ENCODE results near the gene GCLC.

The GCLC gene

DNA sequence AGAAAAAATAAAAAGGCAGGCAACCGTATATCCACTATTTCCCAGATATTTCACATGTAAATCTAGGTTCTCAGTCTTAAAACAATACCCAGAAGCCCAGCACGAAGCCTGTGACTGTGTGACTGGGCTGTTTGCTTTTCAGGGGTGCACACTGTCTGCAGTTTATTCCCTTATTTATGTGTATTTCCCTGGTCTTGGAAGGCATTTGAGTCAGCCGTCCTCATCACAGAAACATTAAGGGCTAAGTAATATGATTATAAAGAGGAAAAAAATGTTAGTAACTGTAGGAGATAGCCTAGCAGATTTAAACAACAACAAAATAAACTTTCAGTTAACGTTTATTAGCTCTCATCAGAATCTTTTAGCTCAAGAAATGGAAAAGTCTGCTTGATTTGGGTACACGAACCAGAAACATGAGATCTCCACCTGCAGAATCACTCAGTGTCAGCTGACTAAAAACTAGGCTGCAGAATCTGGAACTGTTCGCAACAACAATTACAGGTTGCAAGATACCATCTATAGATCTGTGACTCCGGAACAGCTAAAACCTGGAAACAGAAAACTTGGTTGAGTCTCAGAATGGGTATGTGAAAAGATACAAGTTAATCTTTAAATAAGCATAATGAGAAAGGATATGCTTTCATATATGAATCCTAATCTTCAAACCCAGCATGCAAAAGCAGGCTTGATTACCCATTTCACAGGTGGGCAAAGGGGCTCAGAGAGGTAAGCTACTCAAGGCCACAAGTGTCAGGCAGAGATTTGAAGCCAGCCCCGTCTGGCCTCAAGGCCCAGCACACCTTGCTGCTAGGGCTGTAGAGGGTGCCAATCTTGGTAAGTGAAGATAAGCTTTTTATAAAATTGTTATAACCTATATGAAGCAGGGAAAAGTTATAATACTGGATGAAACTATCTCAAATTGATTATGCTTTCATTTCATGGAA, 21.1 kb downstream of the GCLC start:
- DNase-seq: no peak

DNA sequence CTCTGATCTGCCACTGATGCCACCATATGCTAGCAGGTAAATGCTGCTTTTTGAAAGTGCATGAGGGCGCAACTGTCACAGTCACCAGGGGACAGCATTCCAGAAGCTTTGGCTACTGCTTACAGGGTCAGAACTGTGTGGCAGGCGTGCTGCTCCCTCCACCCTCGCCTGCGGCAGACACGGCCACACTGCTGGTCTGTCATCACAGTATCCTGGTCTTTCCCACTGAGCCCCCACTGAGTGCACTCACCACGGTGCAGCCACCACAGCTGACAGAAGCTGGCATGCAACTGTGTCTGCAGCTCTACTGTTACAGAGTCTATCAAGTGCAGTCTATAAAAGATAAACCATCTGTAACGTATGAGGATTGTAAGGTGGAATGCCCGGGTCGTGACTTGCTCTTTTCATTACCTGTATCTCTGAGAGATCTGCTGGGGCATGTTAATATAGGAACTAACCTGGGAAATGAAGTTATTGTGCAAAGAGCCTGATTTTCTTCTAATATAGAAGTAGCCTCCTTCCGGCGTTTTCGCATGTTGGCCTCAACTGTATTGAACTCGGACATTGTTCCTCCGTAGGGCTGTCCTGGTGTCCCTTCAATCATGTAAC, 24.5 kb downstream of the GCLC start:
- no peak for DNase-seq

DNA sequence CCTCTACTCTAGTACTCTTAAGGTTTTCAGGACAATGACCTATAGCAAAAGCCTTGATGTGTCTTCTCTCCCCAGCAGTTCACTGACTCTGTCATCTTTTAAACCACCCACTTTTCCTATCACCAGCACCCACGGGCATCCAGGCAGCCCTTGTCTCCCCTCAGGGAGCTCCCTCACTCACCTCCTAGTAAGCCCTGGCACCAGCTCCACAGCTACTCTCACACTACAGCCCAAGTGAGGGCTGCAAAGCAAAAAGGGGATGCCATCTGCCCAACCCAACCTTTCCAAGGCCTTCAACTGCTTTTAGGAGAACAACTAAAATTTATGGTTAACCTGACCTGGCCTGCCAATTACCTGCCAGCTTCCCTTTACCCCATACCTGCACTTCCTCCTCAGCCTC, 26.0 kb downstream of the GCLC start:
- DNase-seq: no peak

DNA sequence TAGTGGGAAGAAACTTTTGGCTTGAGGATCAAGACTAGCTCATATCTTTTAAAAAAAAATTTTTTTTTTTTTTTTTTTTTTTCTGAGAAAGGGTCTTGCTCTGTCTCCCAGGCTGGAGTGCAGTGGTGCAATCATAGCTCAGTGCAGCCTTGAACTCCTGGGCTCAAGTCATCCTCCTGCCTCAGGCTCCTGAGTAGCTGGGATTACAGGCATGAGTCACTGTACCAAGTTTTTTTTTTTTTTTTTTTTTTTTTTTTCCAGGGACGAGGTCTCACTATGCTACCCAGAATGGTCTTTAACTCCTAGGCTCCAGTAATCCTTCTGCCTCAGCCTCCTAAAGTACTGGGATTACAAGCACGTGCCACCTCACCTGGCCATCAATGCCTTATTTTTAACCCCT, 27.9 kb downstream of the GCLC start:
- DNase-seq: no peak

DNA sequence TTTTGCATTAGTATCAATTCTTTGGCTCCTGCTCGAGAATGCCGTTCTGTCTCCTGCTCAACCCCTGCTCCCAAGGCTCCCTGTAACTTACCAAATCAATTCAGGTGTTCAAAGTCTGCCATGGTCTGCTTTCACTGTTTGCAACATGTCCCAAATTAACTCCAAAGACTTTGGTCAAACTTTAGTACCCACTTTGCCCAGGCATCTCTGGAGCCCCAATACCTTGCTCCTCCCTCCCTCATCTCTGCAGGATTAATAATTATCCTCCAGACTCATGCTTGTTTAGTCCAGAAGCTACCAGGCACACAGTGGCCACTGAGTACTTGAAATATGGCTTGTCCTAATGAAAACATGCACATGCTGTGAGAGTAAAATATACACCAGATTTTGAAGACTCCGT, 30.2 kb downstream of the GCLC start:
- no peak for DNase-seq

DNA sequence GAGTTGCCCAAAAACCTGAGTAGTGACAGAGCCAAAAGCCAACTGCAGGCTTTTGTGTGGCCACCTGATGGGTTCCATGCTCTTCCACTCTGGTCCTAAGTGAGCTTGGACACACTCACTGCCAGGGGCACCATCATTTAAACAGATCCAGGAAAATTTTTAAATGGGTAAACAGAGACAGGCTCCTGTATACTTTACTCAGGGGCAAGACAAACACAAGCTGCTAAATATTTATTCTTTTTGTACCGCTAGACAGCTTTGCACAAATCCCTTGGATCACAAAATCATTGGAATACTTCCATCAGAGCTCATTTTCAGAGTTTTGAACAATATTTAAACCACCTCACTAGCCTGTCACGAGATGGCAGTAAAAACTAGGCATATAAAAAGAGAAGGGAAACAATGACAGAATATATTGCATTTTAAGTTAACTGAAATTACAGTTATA, 31.4 kb downstream of the GCLC start:
- DNase-seq: no peak

DNA sequence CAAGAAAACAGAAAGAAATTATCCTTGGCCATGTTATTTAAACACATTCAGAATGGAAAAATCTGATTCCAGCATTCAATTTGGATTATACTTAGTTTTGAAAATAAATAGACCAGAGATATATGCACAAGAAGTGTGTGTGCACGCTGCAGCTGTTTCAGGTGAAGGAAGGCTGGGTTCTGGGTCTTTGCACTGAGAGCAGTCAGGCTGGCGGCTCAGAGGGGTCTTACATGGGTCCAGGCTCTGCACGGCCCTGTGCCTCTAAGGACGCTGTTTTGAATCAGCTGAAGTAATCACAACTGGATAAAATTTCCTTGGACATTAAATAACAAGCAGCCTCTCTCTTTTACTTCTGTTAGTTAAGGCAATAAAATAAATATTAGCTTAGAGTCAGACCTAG, 31.8 kb downstream of the GCLC start:
- DNase-seq: no peak

DNA sequence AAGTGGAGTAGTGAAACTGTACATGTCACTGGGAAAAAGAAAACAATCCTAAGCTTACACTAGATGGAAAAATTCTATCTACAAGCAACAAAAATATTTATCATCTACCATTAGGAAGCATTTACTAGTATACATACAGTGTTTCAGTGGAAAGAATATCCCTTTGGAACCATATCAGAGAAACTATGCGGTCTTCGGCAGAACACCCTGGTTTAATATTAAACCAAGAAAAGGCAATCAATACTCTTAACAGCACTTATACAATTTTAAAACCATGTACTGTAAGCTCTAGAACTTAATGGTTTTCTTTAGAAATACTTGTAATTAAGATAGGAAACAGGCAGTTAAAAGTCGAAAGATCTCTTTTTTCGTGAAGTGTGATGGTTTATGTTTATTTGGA, 32.3 kb downstream of the GCLC start:
- no peak for DNase-seq

DNA sequence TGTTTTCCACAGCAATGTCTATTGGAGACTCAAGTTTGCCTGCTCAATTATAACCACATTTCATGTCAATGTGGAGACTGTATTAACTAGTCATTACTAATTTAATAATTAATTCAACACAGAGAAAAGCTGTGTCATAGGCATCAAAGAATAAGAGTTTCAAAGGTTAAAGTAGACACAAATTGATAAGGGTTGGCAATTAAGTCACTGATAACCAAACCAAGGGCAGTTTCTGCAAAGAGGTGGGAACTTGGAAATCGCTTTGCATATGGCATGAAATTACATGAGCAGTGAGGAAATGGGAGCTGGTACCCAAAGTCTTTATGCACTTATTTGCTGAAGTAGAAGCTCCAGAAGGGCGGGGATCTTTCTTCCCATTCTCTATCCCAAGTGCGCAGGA, 34.2 kb downstream of the GCLC start:
- no peak for DNase-seq

DNA sequence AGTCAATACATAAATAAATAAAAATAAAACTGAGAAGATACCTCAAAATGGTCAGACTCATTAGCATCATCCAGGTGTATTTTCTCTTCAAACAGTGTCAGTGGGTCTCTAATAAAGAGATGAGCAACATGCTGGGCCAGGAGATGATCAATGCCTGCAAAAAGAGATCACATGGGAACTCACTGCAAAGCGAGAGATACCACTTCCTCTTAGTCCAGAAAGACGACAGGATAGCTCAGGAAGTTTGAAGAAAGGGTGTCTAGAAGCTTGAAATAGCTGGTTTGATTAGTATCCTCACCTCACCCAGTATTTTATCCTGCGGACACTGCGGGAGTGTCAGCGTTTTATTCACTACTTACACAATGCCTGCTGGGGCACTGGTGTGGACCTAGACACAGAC, 38.0 kb downstream of the GCLC start:
- no peak for DNase-seq

DNA sequence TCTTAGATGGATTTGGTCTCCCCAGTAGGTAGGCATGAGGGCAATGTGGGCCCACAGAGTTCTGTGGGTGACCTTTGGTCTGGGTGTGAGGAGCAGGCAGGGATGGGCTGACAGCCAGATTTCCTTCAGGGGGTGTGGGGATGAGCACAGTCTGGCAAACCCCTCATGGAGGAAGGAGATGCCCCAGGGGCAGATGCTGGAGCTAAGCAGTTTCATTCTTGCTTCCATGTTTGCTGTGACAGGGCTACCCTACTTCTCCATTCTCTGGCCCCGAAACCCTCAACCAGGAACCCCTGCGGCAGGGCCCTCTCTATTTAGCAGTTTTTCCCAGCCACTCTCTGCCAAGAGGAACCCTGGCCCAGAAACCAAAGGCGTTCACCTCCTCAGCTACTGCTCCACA, 40.4 kb downstream of the GCLC start:
- DNase-seq: peak; percentile 64

DNA sequence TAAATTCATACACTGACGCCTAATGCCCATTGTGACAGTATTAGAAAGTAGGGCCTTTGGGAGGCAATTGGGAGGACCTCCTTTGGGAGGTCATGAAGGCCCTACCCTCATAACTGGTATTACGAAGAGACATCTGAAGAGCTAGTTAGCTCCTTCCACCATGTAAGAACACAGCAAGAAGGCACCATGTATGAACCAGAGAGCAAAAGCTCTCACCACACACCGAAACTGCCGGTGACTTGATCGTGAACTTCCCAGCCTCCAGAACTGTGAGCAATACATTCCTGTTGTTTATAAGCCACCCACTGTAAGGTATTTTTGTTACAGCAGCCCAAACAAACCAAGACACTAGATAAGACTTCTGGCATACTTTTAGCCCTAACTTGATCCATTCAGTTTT, 41.8 kb downstream of the GCLC start:
- DNase-seq: no peak

DNA sequence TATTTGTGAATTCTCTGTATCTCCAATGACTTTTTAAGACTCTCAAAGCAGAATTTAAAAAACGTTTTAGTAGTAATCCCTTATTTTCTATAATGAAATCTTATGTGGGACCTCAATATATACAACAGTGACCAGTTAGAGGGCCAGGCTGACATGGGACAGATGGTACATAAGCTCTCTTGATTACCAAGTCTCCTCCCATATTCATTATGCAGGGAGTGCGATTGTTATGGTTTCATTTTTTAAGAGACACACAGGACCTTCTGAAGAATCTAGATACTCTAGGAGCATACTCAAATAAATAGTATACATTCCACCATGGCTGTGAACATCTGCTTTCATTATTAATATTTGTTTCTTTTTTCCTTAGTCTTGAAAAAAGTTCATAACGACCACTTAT, 43.5 kb downstream of the GCLC start:
- no peak for DNase-seq

DNA sequence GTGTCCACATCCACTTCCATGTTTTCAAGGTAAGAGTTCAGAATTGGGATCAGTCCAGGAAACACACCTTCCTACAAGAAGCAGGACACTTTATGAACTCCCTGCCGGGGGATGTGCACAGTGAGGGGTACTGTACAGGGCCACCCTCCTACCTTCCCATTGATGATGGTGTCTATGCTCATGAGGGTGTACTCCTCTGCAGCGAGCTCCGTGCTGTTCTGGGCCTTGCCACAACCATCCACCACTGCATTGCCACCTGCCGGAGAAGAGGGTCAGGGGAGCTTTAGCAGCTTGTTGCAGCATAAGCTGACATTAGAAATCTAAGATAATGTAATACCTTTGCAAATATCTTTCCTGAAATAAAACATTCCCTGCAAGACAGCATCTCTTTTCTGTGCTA, 44.8 kb downstream of the GCLC start:
- DNase-seq: no peak

DNA sequence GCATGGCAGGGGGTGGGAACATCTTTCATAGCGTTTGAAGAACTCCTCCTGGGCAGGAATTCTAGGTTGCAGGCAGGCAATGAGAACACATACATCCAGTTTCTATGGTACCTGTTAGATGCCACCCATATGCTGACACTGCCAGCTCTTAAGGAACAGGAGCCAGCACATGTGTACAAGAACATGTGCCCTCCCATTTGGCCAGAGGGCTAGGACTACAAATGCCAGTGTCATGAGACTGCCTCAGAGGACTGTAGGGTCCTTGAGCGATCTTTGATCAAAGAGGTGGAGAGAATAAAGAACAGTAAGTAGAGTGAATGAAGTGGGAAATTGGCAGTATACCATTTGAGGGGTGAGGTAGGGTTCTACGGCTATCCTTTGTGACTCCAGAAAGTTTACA, 45.8 kb downstream of the GCLC start:
- DNase-seq: no peak

DNA sequence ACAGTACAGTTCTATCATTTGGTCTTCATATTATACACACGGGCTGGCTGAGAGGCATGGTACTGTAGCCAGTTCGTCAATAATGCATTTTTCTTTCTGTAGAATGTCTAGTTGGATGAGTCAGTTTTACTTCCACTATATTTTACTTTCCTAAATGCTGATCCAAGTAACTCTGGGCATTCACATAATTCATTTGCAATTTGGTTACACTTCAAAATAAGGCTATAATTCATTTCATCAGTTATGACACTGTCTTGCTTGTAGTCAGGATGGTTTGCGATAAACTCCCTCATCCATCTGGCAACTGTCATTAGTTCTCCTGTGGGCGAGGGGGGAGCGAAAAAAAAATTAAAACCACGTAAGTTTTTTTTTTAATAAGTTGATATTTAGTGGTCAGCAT, 46.3 kb downstream of the GCLC start:
- DNase-seq: no peak

DNA sequence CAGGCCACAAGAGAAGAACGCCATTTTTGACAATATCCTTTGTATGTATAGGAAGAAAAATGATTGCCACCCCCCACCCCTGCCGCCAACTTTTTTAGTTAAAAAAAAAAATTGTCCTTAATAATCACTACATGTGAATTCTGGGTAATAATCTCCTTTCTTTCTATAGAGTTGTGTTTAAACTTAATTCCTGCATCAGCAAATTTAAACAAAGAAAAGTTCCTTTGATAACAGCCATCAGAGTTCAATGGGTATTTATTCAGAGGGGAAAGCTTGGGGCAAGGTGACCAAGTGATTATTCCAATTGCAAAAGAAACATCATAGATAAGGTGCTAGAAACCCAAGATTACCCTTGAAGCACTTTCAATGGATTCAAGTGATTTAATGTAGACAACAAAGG, 47.0 kb downstream of the GCLC start:
- DNase-seq: no peak

DNA sequence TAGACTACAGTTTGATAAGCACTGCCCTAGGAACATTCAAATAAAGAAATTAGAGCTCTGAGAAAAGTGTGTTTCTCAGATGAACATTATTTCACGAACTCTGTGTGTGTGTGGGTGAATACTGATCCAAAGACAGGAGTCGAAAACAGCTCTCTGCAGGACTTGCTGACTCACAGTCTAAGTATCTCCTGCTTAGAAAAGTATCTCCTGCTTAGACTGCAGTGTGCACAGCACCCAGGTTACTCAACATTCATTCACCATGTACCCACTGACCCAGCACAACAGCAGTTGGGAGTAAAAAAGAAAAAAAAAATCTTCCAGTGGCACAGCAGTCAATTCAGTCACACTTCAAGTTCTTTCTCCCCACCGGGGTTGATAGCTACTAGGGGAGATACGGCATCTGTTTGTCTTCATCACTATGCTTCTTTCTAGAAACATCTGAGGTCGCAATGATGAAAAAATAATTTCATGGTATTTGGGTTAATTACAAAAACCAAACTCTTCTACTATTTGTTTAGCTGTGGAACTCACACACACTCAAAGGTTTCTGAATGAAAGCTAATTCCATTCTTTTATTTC, 48.0 kb downstream of the GCLC start:
- no peak for DNase-seq

DNA sequence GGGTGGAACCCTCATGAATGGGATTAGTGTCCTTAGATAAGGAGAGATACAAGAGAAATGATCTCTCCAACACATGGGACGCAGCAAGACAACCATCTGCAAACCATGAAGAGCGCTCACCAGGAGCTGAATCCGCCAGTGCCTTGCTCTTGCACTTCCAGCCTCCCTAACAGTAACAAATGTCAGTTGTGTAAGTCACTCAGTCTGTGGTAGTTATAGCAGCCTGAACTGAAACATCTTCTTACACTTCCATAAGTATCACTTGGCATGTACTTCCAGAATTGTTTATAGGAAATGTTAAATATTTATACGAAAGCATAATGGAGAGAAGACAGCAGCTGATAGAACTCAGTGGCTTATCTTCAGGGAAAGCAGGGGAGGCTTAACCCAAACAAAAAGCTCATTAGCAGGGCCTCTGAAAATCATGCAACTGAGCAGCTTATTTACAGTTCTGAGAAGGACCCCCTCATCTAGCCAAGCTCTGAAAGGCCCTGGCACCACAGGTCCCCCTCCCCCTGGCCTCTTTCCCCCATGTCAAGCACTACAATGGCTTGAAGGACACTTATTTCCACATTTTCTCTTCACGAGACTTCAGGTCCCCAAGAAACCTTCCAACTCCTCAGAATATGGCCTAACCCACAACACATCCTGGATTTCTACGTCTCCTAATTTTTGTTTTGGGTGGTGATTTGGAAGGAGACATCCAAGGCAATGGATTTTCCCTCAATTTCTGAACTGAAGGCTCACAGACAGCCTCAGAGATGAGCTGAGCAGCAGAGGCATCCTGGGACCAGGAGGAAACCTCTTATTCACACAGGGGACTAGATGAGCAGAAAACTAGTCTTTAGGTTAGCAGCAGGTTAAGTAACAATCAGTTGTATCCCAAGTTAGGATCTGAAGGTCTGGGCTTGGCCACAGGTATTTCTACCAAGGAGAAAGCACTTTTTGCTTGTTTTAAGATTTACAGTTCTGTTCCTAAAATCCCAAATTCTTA, 49.1 kb downstream of the GCLC start:
- DNase-seq: no peak

DNA sequence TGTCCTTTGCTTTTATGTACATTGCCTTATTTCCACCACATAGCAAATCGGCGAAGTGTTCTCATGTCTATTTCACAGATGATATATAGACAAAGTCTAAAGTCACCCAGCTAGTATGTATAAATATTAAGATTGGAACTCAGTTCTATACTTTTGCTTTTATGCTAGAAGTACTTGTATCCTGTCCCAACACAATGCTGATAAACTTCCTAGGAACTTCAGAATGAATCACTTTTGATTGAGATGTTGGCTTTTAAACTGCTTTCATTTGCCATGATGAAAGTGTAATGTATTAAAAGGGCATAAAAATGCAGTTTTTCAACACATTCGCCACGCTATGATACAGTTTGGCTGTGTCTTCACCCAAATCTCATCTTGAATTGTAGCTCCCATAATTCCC, 50.8 kb downstream of the GCLC start:
- DNase-seq: no peak

DNA sequence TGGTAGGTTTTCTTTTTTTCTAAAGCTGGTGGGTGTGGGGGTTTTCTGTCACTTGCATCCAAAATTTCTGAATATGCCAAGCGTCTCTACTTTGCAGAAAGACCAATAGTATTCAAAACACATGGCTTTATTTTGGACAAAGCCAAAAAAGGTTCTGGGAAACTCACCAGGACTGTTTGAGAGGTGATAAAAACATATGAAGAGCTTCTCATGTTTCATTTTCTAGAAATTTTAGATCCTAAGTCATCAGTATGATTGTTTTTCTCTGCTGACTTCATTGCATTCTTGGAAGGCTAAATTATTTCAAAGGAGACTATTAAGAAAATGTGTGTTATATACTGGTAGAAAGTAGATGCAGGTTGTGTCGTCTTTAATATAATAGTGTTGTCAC, 51.3 kb downstream of the GCLC start:
- DNase-seq: no peak

DNA sequence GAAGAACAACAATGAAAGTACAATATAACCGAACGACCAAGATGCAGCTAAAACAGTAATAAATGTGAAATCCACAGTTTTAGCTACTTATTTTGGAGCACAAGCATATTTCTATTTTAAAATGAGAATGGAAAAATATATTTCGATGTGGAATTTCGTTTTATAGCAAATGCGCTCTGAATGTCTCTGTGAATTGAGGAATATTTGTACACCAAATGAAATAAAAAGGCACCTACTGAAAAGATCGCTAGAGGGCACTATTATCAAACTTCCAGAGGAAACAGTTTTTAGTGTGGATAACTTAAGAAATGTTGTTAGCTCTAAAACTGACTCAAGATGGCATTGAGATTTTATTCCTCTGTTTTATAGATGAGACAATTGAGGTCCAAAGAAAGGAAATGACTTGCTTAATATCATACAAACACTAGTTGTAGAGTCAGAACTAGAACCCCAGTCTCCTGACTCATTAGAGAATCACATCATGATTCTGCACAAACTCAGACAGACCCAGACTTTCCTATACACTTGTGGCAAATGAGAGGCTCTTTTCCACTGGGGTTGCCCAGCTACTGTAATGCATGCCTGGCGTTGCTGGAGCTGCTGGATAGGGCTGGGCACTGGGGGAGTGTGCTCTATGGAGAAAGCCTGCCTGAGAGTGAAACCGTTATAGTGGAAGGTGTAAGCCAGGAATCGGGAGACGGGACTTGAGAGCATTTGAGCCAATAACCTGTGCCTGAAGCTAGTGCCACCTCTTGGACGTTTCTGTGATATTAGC, 51.9 kb downstream of the GCLC start:
- DNase-seq: peak; percentile 58

Data from inflammatory macrophage treated with lipopolysaccharide for 4 hours (primary cell).